GM18909 (cell line): ENCODE results near the gene LEMD2.

Source experiments
- ATAC-seq: cut with Tn5 transposase; IDR thresholded peaks from one replicate; pipeline ENCODE4 v1.9.1; 2021; ENCODE audit warnings: mild to moderate bottlenecking; ENCODE audit not compliant: unreplicated experiment, poor library complexity

Gene LEMD2

GRCh38 chr6:33725891-33726673 lies 62.8 kb downstream of the LEMD2 start:
- no peak for ATAC-seq

- ATAC-seq: no peak
Measured at GRCh38 chr6:33725222-33725621, 63.7 kb downstream of the LEMD2 start.

DNA sequence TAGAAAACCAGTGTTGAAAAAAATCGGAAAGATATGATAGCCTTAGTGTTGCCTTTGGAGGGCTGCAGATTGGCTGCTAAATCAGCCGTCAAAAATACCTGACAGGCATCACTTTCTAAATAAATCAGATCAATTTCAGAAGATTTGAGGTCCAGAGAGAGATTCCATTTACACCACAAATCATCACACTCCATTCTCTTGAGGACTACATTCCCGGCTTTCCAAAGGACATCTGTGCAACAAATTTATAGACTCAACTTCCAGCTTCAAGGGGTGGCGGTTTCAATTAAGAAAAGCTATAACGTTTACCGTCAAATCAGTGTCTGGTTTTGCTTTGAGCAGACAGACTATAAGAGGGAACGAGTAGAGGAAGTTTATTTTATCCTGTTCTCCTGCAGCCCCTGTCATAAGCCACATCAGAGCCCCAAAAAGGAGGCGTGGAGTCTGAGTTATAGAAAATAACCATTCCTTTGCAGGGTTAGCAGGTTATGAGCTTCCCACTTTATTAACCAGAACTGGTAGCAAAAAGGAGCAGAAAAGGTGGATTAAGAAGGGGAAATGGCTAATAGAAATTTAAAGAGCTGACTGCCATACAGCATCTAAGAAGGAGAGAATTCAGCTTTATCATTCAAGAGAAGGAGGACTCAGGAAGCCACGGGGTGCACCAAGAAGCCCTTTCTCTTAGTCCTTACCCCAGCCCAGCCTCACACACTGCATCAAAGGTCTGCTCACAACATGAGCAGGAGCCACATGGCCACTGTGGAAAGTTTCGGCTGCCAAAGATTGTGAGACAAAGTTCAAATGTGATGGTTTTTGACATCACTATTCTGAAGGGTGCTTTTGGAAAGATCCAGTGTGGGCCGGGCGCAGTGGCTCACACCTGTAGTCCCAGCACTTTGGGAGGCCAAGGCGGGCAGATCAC lies 64.6 kb downstream of the LEMD2 start:
- no peak for ATAC-seq

GRCh38 chr6:33723371-33724085 lies 65.4 kb downstream of the LEMD2 start:
- ATAC-seq: no peak

GRCh38 chr6:33722103-33722623 lies 66.8 kb downstream of the LEMD2 start:
- ATAC-seq: no peak

GRCh38 chr6:33721508-33721907 lies 67.4 kb downstream of the LEMD2 start:
- no peak for ATAC-seq
